ENCODE results near the gene NFATC2.

The NFATC2 gene

GRCh38 chr20:51429696-51430095, 112.8 kb downstream of the NFATC2 start:
- no peak for DNase-seq (ENCODE audit: low spot score)

DNA sequence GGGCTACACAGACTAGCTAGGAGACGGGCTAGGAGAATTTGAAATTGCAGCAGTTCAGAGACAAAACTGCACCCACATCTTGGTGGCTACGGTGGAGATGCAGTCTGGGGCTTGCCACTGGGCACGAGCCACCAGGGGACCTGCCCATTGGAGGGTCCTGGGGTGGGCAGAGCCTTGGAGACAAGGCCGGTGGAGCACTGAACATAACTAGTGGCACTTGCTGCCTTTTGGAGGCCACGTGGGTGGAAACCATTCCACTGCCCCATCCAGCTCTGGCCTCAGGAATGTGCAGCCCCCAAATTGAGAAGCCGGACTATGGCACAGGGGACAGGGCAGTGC, 113.4 kb downstream of the NFATC2 start:
- DNase-seq (ENCODE audit: low spot score): no peak

DNA sequence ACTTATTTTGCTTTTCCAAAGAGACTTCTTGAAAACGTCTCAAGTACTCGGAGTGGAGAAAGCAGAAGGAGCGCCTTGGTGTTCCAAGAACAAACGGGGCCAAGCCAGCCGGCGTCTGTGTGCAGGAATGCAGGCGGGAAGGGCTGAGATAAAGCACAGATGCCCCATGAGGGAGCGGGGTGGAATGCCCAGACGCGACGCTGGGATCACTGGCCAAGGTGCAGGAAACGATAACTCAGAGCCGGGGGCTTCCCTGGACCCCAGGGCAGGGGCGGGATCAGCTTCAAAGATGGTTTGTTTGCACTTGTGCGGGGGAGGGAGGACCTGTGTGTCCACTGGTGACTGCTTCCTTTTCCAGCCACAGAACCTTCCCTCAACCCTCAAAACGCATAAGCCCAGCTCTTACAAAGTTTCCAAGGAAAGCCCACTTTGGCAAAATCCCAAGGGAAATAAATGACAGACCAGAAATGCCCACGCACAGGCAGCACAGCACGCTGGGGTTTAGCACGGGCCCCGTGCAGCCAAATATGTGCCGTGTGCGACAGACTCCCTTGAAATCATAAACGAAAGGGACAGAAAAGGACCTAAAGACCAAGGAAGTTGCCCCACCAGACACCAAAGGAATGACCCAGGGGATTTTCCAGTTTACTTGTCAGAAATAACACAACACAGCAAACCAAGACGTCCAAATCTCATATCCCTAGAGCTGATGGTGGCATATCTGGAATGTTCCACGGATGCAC, 113.9 kb downstream of the NFATC2 start:
- no peak for DNase-seq (ENCODE audit: low spot score)

- no peak for DNase-seq (ENCODE audit: low spot score)
Measured at GRCh38 chr20:51427651-51428291, 114.7 kb downstream of the NFATC2 start.

GRCh38 chr20:51426718-51427650, 115.5 kb downstream of the NFATC2 start:
- DNase-seq (ENCODE audit: low spot score): no peak

- no peak for DNase-seq (ENCODE audit: low spot score)
Measured at GRCh38 chr20:51425347-51426106, 117.0 kb downstream of the NFATC2 start.

DNA sequence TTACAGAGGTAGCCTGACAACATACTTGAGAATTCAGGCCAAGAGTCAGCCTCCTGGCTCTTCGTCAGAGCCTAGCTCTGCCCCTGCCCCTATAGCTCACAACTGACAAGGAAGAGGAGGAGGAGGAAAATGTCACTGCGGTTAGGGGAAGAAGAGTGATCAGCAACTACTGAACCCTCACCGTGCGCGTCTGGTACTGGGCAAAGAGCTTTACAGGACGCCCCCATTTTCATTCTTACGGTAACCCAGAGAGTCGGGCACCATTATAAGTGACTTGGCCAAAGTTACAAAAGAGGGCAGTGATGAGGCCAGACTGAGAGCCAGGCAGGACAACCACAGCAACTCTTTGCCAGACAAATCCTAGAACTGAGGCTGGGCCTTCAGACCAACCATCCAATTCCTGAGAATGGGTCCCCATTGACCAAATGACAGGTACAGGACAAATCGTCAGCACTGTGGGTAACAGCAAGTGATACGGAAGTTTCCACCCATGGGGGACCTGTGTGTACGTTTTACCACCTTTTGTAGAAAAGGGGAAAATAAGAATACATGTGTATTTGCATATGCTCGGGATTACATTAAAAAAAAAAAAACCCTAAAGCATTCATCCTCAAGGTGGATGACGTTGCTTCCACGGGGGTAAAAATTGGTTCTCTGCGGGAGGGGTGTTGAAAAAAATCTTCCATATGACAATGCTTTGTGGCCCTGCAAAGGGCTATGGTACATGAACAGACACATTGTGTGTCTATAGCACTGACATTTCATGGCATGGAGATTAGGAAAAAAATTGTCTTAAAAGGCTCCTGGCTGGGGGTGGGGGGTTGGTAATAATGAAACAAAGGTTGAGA, 118.0 kb downstream of the NFATC2 start:
- DNase-seq (ENCODE audit: low spot score): no peak

GRCh38 chr20:51423810-51424209, 118.7 kb downstream of the NFATC2 start:
- no peak for DNase-seq (ENCODE audit: low spot score)

DNA sequence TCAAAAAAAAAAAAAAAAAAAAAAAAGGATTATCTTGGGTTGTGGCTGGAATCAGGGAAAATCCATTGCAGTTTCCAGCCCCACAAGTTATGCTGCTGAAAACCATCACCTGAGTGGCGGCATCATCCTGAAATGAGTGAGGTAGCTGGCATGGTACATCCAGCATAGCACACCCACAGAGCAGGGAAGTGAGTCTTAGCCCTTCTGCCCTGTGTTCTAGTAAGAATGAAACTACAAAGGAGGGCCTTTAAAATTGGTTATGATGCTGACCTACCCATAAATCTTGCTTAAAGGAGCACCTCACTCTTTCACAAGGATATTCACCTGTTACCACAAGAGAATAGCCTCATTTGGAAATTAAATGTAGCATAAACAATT, 119.2 kb downstream of the NFATC2 start:
- no peak for DNase-seq (ENCODE audit: low spot score)

DNA sequence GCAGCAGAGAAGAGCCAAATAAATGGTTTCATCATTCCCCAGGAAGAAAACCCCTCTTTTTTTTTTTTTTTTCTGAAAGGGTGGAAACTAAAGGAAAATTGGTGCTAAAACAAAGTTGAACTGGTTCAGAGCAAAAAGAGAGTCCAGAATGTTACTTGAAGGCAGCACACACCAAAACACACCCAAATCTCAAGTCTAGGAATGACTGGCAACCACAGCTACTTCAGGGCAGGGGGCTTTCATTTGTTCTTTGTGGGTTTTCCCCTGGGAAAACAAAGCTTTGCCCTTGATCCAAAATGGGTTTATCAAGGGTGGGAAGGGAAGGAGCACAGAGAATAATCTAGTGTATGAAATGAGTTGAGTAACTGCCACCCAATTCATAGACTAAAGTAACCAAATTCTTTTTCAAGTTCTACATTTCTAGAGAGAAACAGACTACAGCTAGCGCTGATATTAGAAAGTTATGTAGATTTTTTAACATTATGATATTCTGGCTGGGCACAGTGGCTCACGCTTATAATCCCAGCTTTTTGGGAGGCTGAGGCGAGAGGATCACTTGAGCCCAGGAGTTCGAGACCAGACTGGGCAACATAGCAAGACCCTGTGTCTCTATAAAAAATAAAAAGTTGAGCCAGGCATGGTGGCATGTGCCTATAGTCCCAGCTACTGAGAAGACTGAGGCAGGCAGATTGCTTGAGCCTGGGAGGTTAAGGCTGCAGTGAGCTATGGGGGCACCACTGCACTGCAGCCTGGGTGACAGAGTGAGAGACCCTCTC, 119.8 kb downstream of the NFATC2 start:
- no peak for DNase-seq (ENCODE audit: low spot score)

GRCh38 chr20:51420805-51421204, 121.7 kb downstream of the NFATC2 start:
- no peak for DNase-seq (ENCODE audit: low spot score)

DNA sequence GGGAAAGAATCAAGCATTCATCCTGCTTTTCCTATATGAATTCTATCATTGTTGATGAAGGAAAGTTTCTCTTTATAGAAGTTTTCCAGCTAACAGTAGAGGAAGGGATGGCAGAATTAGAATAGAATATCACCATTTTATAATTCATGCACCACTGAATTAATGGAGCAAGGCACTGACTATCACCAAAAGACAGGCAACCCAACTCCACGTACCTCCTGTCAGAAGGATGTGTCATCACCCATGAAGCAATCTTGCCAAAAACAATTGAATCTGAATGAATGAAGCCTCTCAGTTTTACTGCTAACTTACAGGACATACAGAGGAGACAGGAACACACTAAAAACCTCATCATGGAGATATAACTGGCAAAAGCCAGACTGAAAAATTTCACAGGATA, 122.4 kb downstream of the NFATC2 start:
- DNase-seq (ENCODE audit: low spot score): no peak

GRCh38 chr20:51419646-51420045, 122.9 kb downstream of the NFATC2 start:
- no peak for DNase-seq (ENCODE audit: low spot score)

- DNase-seq (ENCODE audit: low spot score): no peak
Measured at GRCh38 chr20:51419231-51419630, 123.3 kb downstream of the NFATC2 start.

DNA sequence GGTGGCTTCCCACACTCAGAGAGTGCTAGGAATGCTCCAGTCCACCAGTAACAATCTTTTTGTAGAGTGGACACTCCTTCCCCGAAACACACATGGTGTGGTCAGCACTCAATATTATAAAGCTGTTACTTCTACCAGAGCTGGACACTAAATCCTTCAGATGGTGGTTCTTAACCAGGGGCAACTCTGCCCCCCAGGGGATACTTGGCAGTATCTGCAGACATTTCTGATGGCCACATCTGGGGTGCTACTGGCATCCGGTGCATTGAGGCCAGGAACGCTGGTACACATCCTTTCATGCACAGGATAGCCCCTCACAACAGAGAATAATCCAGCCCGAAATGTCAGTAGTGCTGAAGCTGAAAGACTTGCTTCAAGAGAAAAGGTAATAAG, 124.4 kb downstream of the NFATC2 start:
- no peak for DNase-seq (ENCODE audit: low spot score)

GRCh38 chr20:51417250-51418136, 125.0 kb downstream of the NFATC2 start:
- no peak for DNase-seq (ENCODE audit: low spot score)

GRCh38 chr20:51416532-51417249, 125.8 kb downstream of the NFATC2 start:
- no peak for DNase-seq (ENCODE audit: low spot score)

- DNase-seq (ENCODE audit: low spot score): no peak
Measured at GRCh38 chr20:51413857-51414256, 128.7 kb downstream of the NFATC2 start.
